H9 (cell line): ENCODE results near the gene SLC26A6. TPM values are rescaled to one million over a fixed set of nuclear protein-coding genes. Genes with fewer than 3 reads are reported as not detected.

Experiments used
- DNase-seq: peaks from one replicate; pipeline ENCODE4 v3.0.0-alpha.2; 2017
- H2AFZ ChIP-seq: one replicate; pipeline ENCODE4 v1.6.1; 2013; ENCODE audit warnings: mild to moderate bottlenecking, low read length, control low read depth, moderate library complexity
- H2AK5ac ChIP-seq: 2 replicates; pipeline ENCODE4 v1.6.1; 2013; ENCODE audit warnings: low read length, control low read depth, mixed read lengths; ENCODE audit not compliant: insufficient read length
- H2BK120ac ChIP-seq: one replicate; pipeline ENCODE4 v1.6.1; 2013; ENCODE audit warnings: low read depth, mild to moderate bottlenecking, low read length, control low read depth, inconsistent platforms; ENCODE audit not compliant: poor library complexity, severe bottlenecking
- H2BK12ac ChIP-seq: 2 replicates; pipeline ENCODE4 v1.6.1; 2013; ENCODE audit warnings: low read length, control low read depth, mixed read lengths, low read depth; ENCODE audit not compliant: insufficient read length
- H2BK15ac ChIP-seq: 2 replicates; pipeline ENCODE4 v1.6.1; 2013; ENCODE audit warnings: low read depth, low read length, control low read depth
- H2BK20ac ChIP-seq: one replicate; pipeline ENCODE4 v1.6.1; 2013; ENCODE audit warnings: low read depth, mild to moderate bottlenecking, low read length, control low read depth, inconsistent platforms; ENCODE audit not compliant: poor library complexity, severe bottlenecking
- H2BK5ac ChIP-seq: 2 replicates; pipeline ENCODE4 v1.6.1; 2013; ENCODE audit warnings: low read length, control low read depth, mixed read lengths; ENCODE audit not compliant: insufficient read length
- H3K14ac ChIP-seq: 2 replicates; pipeline ENCODE4 v1.6.1; 2013; ENCODE audit warnings: low read length, control low read depth; ENCODE audit not compliant: insufficient read depth
- H3K18ac ChIP-seq: 2 replicates; pipeline ENCODE4 v1.6.1; 2013; ENCODE audit warnings: low read depth, mild to moderate bottlenecking, mixed read lengths, low read length, control low read depth; ENCODE audit not compliant: insufficient read length
- H3K23ac ChIP-seq: 2 replicates; pipeline ENCODE4 v1.6.1; 2013; ENCODE audit warnings: low read length, control low read depth, mixed read lengths, low read depth; ENCODE audit not compliant: insufficient read length
- H3K23me2 ChIP-seq: 2 replicates; pipeline ENCODE4 v1.6.1; 2013; ENCODE audit warnings: low read depth, mild to moderate bottlenecking, mixed read lengths, low read length, control low read depth; ENCODE audit not compliant: insufficient read length, poor library complexity, severe bottlenecking
- H3K27ac ChIP-seq: 2 replicates; pipeline ENCODE4 v1.5.1; 2013; ENCODE audit warnings: low read length, control low read depth, mixed read lengths, low read depth; ENCODE audit not compliant: insufficient read length
- H3K27me3 ChIP-seq: 2 replicates; pipeline ENCODE4 v1.6.1; 2013; ENCODE audit warnings: low read length, control low read depth, inconsistent platforms; ENCODE audit not compliant: insufficient read depth
- H3K4ac ChIP-seq: 2 replicates; pipeline ENCODE4 v1.6.1; 2013; ENCODE audit warnings: low read depth, mild to moderate bottlenecking, control low read depth, inconsistent platforms, low read length, moderate library complexity
- H3K4me1 ChIP-seq: 2 replicates; pipeline ENCODE4 v1.6.1; 2013; ENCODE audit warnings: low read length, control low read depth, inconsistent platforms; ENCODE audit not compliant: insufficient read depth
- H3K4me2 ChIP-seq: 2 replicates; pipeline ENCODE4 v1.6.1; 2013; ENCODE audit warnings: low read length, control low read depth, mixed read lengths; ENCODE audit not compliant: insufficient read length, insufficient read depth
- H3K56ac ChIP-seq: 2 replicates; pipeline ENCODE4 v1.6.1; 2013; ENCODE audit warnings: low read depth, mild to moderate bottlenecking, mixed read lengths, low read length, control low read depth; ENCODE audit not compliant: insufficient read length
- H3K79me1 ChIP-seq: 2 replicates; pipeline ENCODE4 v1.6.1; 2013; ENCODE audit warnings: low read depth, mild to moderate bottlenecking, moderate library complexity, low read length, control low read depth, inconsistent platforms; ENCODE audit not compliant: insufficient read depth, poor library complexity, severe bottlenecking
- H3K79me2 ChIP-seq: 2 replicates; pipeline ENCODE4 v1.6.1; 2013; ENCODE audit warnings: low read length, control low read depth, inconsistent platforms; ENCODE audit not compliant: insufficient read depth
- H3K9ac ChIP-seq: 2 replicates; pipeline ENCODE4 v1.6.1; 2013; ENCODE audit warnings: low read length, control low read depth, mixed read lengths; ENCODE audit not compliant: insufficient read length; ENCODE audit errors: extremely low read depth
- H3K9me3 ChIP-seq: one replicate; pipeline ENCODE4 v1.6.1; 2013; ENCODE audit warnings: low read depth, low read length, inconsistent platforms; ENCODE audit not compliant: control insufficient read depth
- H3T11ph ChIP-seq: one replicate; pipeline ENCODE4 v1.6.1; 2013; ENCODE audit warnings: mild to moderate bottlenecking, low read length, control low read depth, inconsistent platforms
- H4K20me1 ChIP-seq: one replicate; pipeline ENCODE4 v1.6.1; 2013; ENCODE audit not compliant: control insufficient read depth, insufficient read length, insufficient read depth
- H4K5ac ChIP-seq: 2 replicates; pipeline ENCODE4 v1.6.1; 2013; ENCODE audit warnings: low read depth, mild to moderate bottlenecking, mixed read lengths, low read length, control low read depth; ENCODE audit not compliant: insufficient read length
- H4K8ac ChIP-seq: replicated peaks from 2 replicates; pipeline ENCODE4 v1.6.1; 2013; ENCODE audit warnings: low read length, control low read depth, mixed read lengths, low read depth; ENCODE audit not compliant: insufficient read length
- H4K91ac ChIP-seq: 2 replicates; pipeline ENCODE4 v1.6.1; 2013; ENCODE audit warnings: low read depth, mild to moderate bottlenecking, moderate library complexity, mixed read lengths, low read length, control low read depth; ENCODE audit not compliant: insufficient read length
- H3K27ac Mint-ChIP-seq, 3 experiments: 2 replicates in 2 of 3; 3 replicates in 1 of 3; pipeline ENCODE4 v1.8.0; 2020 to 2021; ENCODE audit warnings: mixed read lengths in 3 of 3, mild to moderate bottlenecking in 1 of 3, moderate library complexity in 1 of 3
- H3K27me3 Mint-ChIP-seq: 2 replicates; pipeline ENCODE4 v1.8.0; 2021; ENCODE audit warnings: low read depth, mild to moderate bottlenecking, moderate library complexity, mixed read lengths
- H3K36me3 Mint-ChIP-seq, 3 experiments: 2 replicates in 2 of 3; 3 replicates in 1 of 3; pipeline ENCODE4 v1.8.0; 2020 to 2021; ENCODE audit warnings: low read depth in 3 of 3, mixed read lengths in 3 of 3; ENCODE audit not compliant: insufficient read depth in 1 of 3
- H3K4me1 Mint-ChIP-seq, 2 experiments: 2 replicates each; pipeline ENCODE4 v1.8.0; 2020; ENCODE audit warnings: mixed read lengths in 2 of 2
- H3K4me3 Mint-ChIP-seq, 2 experiments: 2 replicates in 1 of 2; 3 replicates in 1 of 2; pipeline ENCODE4 v1.8.0; 2020 to 2021; ENCODE audit warnings: mild to moderate bottlenecking in 2 of 2, mixed read lengths in 2 of 2, moderate library complexity in 1 of 2
- H3K9me3 Mint-ChIP-seq, 2 experiments: 2 replicates in 1 of 2; 3 replicates in 1 of 2; pipeline ENCODE4 v1.8.0; 2020; ENCODE audit warnings: mild to moderate bottlenecking in 2 of 2, mixed read lengths in 2 of 2, moderate library complexity in 1 of 2
- WGBS: extraction: QIAGEN DNeasy Blood & Tissue Kit; methylation state at CpG from one replicate; pipeline ENCODE4 v1.1.7; 2013; ENCODE audit warnings: missing lambda C conversion rate, low lambda C conversion rate, mixed read lengths; ENCODE audit not compliant: insufficient read length; ENCODE audit errors: extremely low coverage; 5-methylcytosine and 5-hydroxymethylcytosine counted together
- total RNA-seq: library from RNA; stranded (reverse); gene quantifications from 2 replicates; pipeline ENCODE4 v1.2.1, GENCODE V29; 2021
- TF ChIP-seq, protein P1 (sequence below): fragments of 200-600 bp; sonication (generic); conservative IDR thresholded peaks from 3 replicates; pipeline ENCODE4 v1.8.0; 2021; ENCODE audit warnings: antibody characterized with exemption, mild to moderate bottlenecking

The SLC26A6 gene
- total RNA-seq, 1 experiment from 2014 or later: 61.3 TPM

DNA sequence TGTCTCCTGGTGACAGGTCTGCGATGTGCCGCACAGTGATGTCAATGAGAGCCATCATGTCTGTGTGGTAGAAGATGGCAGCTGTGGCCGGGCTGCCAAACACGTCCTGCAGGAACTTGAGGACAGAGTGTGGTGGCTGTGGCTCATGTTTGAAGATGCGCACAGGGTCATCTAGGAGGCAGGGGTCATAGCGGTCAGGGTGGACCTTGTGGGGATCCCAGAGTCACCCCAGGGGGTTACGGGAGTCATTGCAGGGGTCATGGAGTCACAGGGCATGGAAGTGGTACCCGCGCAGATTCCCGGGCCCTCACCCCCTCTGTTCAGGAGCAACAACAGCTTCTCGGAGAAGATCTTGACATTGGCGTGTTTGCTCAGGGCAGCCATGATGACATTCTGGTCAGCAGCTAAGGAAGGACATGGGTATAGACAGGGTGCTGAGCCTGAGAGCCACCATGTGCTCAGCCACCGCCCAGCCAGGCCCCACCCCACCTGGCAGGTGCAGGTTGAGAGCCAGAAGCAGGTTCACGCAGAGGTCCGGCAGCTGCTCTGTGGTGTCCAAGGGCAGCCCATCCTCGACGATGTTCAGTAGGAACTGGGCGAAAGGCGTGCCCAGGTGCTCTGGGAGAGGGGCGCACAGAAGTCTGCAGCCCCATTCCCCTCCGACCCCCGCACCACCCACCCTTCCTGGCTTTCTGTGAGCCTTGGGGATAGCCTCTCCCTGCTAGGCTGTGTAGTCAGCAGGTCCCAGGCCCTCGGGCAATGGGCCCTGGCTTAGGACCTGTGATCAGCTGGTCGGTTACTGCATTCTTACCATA, 43.5 kb upstream of the SLC26A6 start:
- H3K23ac ChIP-seq: no peak overlapping the region
- no peak overlapping the region for H2BK12ac ChIP-seq
- no peak overlapping the region for H3K56ac ChIP-seq
- no peak overlapping the region for H3K27ac ChIP-seq
- Mint-ChIP-seq H3K9me3 (no peaks in the 10 kb centered on the region), H3K27ac (0 out of 7 replicates have a peak overlapping the region, but pooled peaks of 1 of the 3 experiments have one; percentile 74), H3K4me1 (peaks cover 2% of the 10 kb centered on the region in 2 experiments), H3K36me3 (peaks cover 36 to 84% (median 76%) of the 10 kb centered on the region in 3 experiments), H3K27me3 (no peaks in the 10 kb centered on the region), H3K4me3 (no peak overlapping the region)
- H2AFZ ChIP-seq: no peak overlapping the region
- DNase-seq: no peak
- 0 out of 2 replicates have a peak, but pooled peaks cover 2% of the 10 kb centered on the region for H3K79me2 ChIP-seq
- H4K8ac ChIP-seq: no peak overlapping the region
- H3K23me2 ChIP-seq: no peaks in the 10 kb centered on the region
- no peak overlapping the region for H2BK120ac ChIP-seq
- no peaks in the 10 kb centered on the region for H3K9me3 ChIP-seq
- H3K4me2 ChIP-seq: no peak overlapping the region
- H3K9ac ChIP-seq: no peak overlapping the region
- no peaks in the 10 kb centered on the region for H4K20me1 ChIP-seq
- H2BK5ac ChIP-seq: no peak overlapping the region
- H4K5ac ChIP-seq: no peak overlapping the region
- H2BK15ac ChIP-seq: no peak overlapping the region
- peaks cover 3% of the 10 kb centered on the region for H3K79me1 ChIP-seq
- TF ChIP-seq, protein P1, sequence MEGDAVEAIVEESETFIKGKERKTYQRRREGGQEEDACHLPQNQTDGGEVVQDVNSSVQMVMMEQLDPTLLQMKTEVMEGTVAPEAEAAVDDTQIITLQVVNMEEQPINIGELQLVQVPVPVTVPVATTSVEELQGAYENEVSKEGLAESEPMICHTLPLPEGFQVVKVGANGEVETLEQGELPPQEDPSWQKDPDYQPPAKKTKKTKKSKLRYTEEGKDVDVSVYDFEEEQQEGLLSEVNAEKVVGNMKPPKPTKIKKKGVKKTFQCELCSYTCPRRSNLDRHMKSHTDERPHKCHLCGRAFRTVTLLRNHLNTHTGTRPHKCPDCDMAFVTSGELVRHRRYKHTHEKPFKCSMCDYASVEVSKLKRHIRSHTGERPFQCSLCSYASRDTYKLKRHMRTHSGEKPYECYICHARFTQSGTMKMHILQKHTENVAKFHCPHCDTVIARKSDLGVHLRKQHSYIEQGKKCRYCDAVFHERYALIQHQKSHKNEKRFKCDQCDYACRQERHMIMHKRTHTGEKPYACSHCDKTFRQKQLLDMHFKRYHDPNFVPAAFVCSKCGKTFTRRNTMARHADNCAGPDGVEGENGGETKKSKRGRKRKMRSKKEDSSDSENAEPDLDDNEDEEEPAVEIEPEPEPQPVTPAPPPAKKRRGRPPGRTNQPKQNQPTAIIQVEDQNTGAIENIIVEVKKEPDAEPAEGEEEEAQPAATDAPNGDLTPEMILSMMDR: no peak
- H3K18ac ChIP-seq: no peak overlapping the region
- no peak overlapping the region for H2AK5ac ChIP-seq
- H3T11ph ChIP-seq: no peak overlapping the region
- no peak overlapping the region for H3K4ac ChIP-seq
- no peak overlapping the region for H3K14ac ChIP-seq
- no peaks in the 10 kb centered on the region for H3K27me3 ChIP-seq
- H3K4me1 ChIP-seq: no peaks in the 10 kb centered on the region
- no CpG with 5 or more reads among the region's 24 CpGs for WGBS
- H2BK20ac ChIP-seq: no peak overlapping the region
- no peak overlapping the region for H4K91ac ChIP-seq
